Upper lobe of right lung (tissue), 1 donor: ENCODE results near the gene COL11A1. TPM values are rescaled to one million over a fixed set of nuclear protein-coding genes. Genes with fewer than 3 reads are reported as not detected.

ENCODE experiments used
- ATAC-seq: fragments of 200-7000 bp; cut with Tn5 transposase; one replicate; pipeline ENCODE4 v1.9.1; 2020; ENCODE audit warnings: mild to moderate bottlenecking, moderate library complexity
- DNase-seq: peaks from one replicate; pipeline ENCODE4 v3.0.0-alpha.2; 2020
- H3K27ac ChIP-seq: fragments of 200-600 bp; one replicate; pipeline ENCODE4 v1.8.0; 2022
- H3K27me3 ChIP-seq: fragments of 200-600 bp; one replicate; pipeline ENCODE4 v1.8.0; 2022; ENCODE audit warnings: mild to moderate bottlenecking
- H3K36me3 ChIP-seq: fragments of 200-600 bp; one replicate; pipeline ENCODE4 v1.8.0; 2022
- H3K4me1 ChIP-seq: fragments of 200-600 bp; one replicate; pipeline ENCODE4 v1.8.0; 2022
- H3K4me3 ChIP-seq: fragments of 200-600 bp; one replicate; pipeline ENCODE4 v1.8.0; 2022; ENCODE audit warnings: mild to moderate bottlenecking
- H3K9me3 ChIP-seq: fragments of 200-600 bp; one replicate; pipeline ENCODE4 v1.8.0; 2022
- intact Hi-C: fragments of 100-400 bp; cut with DNase I; formaldehyde crosslinking; loops from one replicate; pipeline ENCODE4 v1.11.0; 2022
- total RNA-seq: library from RNA; stranded (reverse); fragmentation: NEBNext Ultra II Directional; extraction: Animal tissue kit (Norgen Biotek cat#: 25700); gene quantifications from one replicate; pipeline ENCODE4 v1.2.1, GENCODE V29; 2021
- TF ChIP-seq, protein P1 (sequence below): fragments of 200-600 bp; IDR thresholded peaks from one replicate; pipeline ENCODE4 v1.8.0; 2022; ENCODE audit warnings: antibody characterized with exemption
- donor health status: DM: no; HTN: yes; CAD: no; lungs with severe emphysema.

The COL11A1 gene
- total RNA-seq, 1 donor from 2014 or later = 1.7 TPM

DNA sequence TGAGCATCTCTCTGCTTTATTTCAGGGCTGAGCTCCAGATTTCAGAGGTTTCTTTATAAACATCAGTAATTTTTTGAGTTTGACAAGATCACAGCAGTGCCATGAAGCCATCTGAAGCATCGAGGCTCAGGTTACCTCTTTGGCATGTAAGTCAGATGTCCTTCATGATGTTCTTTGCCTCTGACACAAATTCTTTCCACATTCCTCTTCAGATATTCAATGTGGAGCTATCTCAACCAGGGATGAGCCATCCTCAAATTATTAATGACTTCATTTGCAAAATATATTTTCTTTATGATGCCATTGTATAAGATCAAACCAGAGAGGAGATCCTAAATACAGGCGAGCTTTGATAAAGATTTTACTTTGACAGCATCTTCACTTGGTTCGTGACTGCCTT lies 256.7 kb downstream of the COL11A1 start:
- Histone ChIP-seq H3K4me3 (no peak overlapping the region), H3K27me3 (no peaks in the 10 kb centered on the region), H3K9me3 (no peaks in the 10 kb centered on the region), H3K36me3 (no peaks in the 10 kb centered on the region), H3K27ac (no peak overlapping the region), H3K4me1 (no peaks in the 10 kb centered on the region)
- ATAC-seq = no peak
- no peak for DNase-seq
- intact Hi-C loops = no loop called here
- TF ChIP-seq, protein P1, sequence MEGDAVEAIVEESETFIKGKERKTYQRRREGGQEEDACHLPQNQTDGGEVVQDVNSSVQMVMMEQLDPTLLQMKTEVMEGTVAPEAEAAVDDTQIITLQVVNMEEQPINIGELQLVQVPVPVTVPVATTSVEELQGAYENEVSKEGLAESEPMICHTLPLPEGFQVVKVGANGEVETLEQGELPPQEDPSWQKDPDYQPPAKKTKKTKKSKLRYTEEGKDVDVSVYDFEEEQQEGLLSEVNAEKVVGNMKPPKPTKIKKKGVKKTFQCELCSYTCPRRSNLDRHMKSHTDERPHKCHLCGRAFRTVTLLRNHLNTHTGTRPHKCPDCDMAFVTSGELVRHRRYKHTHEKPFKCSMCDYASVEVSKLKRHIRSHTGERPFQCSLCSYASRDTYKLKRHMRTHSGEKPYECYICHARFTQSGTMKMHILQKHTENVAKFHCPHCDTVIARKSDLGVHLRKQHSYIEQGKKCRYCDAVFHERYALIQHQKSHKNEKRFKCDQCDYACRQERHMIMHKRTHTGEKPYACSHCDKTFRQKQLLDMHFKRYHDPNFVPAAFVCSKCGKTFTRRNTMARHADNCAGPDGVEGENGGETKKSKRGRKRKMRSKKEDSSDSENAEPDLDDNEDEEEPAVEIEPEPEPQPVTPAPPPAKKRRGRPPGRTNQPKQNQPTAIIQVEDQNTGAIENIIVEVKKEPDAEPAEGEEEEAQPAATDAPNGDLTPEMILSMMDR = no peak

DNA sequence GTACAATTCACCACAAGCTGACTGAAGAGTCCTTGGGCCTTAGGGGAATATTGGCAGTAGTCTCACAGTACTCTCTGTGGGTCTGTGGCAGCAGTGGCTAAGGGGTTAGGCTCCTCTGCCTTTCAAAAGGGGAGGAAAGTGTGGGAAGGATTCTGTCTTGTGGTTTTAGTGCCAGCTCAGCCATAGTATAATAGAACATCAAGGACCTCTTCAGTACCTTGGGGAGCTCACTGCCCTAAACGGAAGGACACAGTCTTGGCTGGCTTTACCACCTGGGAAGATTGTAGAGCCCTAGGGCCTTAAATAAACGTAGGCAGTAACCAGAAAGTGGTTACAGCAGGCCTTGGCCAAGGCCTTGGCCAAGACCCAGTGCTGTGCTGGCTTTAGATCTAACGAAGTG lies 265.7 kb downstream of the COL11A1 start:
- intact Hi-C loops = no loop called here
- H3K27me3 ChIP-seq = no peaks in the 10 kb centered on the region
- TF ChIP-seq, protein P1 = no peak
- H3K9me3 ChIP-seq = no peaks in the 10 kb centered on the region
- DNase-seq = no peak
- H3K4me3 ChIP-seq = no peak overlapping the region
- peak; percentile 22 for ATAC-seq
- no peaks in the 10 kb centered on the region for H3K4me1 ChIP-seq
- no peaks in the 10 kb centered on the region for H3K36me3 ChIP-seq
- H3K27ac ChIP-seq = no peak overlapping the region

DNA sequence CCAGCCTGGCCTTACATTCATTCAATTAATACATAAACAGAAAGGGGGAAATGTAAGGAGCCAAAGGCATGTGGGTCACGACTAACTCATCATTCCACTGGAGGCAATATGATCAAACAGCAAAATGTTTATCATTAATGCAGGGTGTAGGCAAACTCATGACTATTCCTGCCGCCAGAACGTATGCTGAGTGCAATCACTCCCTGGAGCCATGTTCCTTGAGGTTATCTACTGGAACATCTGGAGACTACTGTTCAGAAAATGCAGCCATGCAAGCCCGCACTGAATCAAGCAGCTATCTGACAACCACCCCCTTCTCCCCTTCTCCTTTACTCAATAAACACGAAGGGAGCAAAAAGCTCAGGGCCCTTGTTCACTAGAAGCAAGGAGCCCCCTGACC lies 267.6 kb downstream of the COL11A1 start:
- Histone ChIP-seq H3K4me3 (no peak overlapping the region), H3K4me1 (no peaks in the 10 kb centered on the region), H3K36me3 (no peaks in the 10 kb centered on the region), H3K27ac (no peak overlapping the region), H3K9me3 (no peaks in the 10 kb centered on the region), H3K27me3 (no peaks in the 10 kb centered on the region)
- TF ChIP-seq, protein P1 = no peak
- intact Hi-C loops = no loop called here
- DNase-seq (no peak), ATAC-seq (no peak)

DNA sequence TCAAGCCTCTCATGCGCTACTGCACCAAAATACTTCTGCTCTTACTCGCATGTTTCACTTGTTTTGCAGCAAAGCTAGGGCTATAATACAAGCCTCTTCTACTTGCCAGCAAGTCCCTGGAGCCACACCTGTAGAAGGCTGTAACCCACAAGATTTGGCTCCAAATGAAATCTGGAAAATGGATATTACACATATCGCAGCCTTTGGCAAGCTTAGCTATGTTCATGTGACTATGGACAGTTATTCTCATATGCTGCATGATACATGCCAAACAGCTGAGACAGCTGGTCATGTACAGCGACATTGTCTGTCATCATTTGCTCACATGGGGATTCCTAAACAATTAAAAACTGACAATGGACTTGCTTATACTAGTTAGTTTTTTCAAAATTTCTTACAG lies 270.3 kb downstream of the COL11A1 start:
- H3K4me3 ChIP-seq = no peak overlapping the region
- no peaks in the 10 kb centered on the region for H3K27me3 ChIP-seq
- ATAC-seq (no peak), DNase-seq (no peak)
- TF ChIP-seq, protein P1 = no peak
- intact Hi-C loops = no loop called here
- H3K9me3 ChIP-seq = no peaks in the 10 kb centered on the region
- no peak overlapping the region for H3K27ac ChIP-seq
- H3K4me1 ChIP-seq = no peaks in the 10 kb centered on the region
- no peaks in the 10 kb centered on the region for H3K36me3 ChIP-seq

DNA sequence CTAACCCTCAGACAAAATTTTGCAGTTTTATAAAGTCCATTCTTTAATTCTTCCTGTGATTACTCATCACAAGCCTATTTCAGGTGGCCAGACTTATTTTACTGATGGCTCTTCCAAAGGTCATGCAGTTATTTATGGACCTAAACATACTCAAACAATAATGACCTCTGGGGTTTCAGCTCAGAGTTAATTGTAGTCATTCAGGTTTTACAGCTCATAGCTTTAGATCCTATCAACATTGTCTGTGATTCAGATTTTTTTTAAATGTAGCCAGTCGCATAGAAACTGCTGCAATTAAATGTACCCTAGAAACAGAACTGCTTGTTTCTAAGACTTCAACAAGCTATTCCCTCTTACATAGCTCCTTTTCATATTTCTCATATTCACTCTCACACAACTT lies 270.8 kb downstream of the COL11A1 start:
- H3K4me1 ChIP-seq = no peaks in the 10 kb centered on the region
- TF ChIP-seq, protein P1 = no peak
- H3K27ac ChIP-seq = no peak overlapping the region
- no peak overlapping the region for H3K4me3 ChIP-seq
- DNase-seq (no peak), ATAC-seq (no peak)
- H3K36me3 ChIP-seq = no peaks in the 10 kb centered on the region
- no peaks in the 10 kb centered on the region for H3K27me3 ChIP-seq
- intact Hi-C loops = no loop called here
- no peaks in the 10 kb centered on the region for H3K9me3 ChIP-seq

DNA sequence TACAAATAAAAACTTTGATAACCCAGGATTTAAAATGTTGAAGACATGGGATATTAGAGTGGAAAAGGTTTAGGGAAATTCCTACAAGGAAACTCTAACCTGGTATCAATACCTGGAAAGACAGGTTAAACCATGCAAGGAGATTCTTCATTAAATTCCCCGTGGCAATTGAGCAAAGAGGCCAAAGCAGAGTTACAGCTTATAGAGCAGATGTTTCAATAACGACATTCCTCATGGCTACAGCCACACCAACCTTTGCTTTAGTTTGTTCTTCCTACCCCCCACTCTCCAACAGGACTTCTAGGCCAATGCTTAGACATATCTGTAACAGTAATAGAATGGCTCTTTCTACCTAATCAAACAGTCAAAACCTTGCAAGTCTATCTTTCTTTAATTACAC lies 271.3 kb downstream of the COL11A1 start:
- no peak for ATAC-seq
- Histone ChIP-seq H3K9me3 (no peaks in the 10 kb centered on the region), H3K36me3 (no peaks in the 10 kb centered on the region), H3K4me1 (no peaks in the 10 kb centered on the region), H3K27me3 (no peaks in the 10 kb centered on the region), H3K27ac (no peak overlapping the region), H3K4me3 (no peak overlapping the region)
- DNase-seq = no peak
- TF ChIP-seq, protein P1 = no peak
- intact Hi-C loops = no loop called here
